ENCODE results near the gene KLHL1.

KLHL1 gene

GRCh38 chr13:69904784-69905183 lies 203.5 kb downstream of the KLHL1 start:
- no peaks in the 10 kb centered on the region for H3K4me1 ChIP-seq (ENCODE audit: control extremely low read depth in 1 of 4, control insufficient read depth in 4 of 4, insufficient read depth in 4 of 4, low read length in 3 of 4)
- POLR2A ChIA-PET = no interaction called here
- no peak overlapping the region for H3K27ac ChIP-seq (ENCODE audit: insufficient read depth in 1 of 2, low read depth in 1 of 2, low read length in 2 of 2, poor library complexity in 1 of 2, severe bottlenecking in 2 of 2)
- no peak overlapping the region for H3K4me3 ChIP-seq (ENCODE audit: control insufficient read depth in 1 of 7, extremely low read depth in 1 of 7, insufficient read depth in 4 of 7, low read depth in 2 of 7, low read length in 6 of 7)
- no peaks in the 10 kb centered on the region for H3K27me3 ChIP-seq (replicated peaks in 2 of 5; ENCODE audit: control insufficient read depth in 4 of 5, insufficient read depth in 5 of 5, low read length in 4 of 5)
- no peaks in the 10 kb centered on the region for H3K36me3 ChIP-seq (ENCODE audit: control insufficient read depth in 4 of 4, insufficient read depth in 4 of 4, low read length in 3 of 4)
- CTCF ChIA-PET = no interaction called here
- H3K9me3 ChIP-seq (ENCODE audit: control extremely low read depth in 1 of 5, control insufficient read depth in 4 of 5, insufficient read depth in 2 of 5, low read depth in 1 of 5, low read length in 4 of 5) = no peaks in the 10 kb centered on the region
- no peak for DNase-seq

- CTCF ChIA-PET = interaction anchor here (1.0 kb wide), 1 partner anchor 20 kb away, joined by 3 read pairs; no protein-coding TSS in a partner anchor
- 39% methylated on average over 2 of the region's 2 CpGs for WGBS (ENCODE audit: insufficient coverage)
- Histone ChIP-seq H3K9me3 (ENCODE audit: control extremely low read depth in 1 of 5, control insufficient read depth in 4 of 5, insufficient read depth in 2 of 5, low read depth in 1 of 5, low read length in 4 of 5) (no peaks in the 10 kb centered on the region), H3K4me1 (ENCODE audit: control extremely low read depth in 1 of 4, control insufficient read depth in 4 of 4, insufficient read depth in 4 of 4, low read length in 3 of 4) (no peaks in the 10 kb centered on the region), H3K36me3 (ENCODE audit: control insufficient read depth in 4 of 4, insufficient read depth in 4 of 4, low read length in 3 of 4) (no peaks in the 10 kb centered on the region), H3K27ac (ENCODE audit: insufficient read depth in 1 of 2, low read depth in 1 of 2, low read length in 2 of 2, poor library complexity in 1 of 2, severe bottlenecking in 2 of 2) (no peak overlapping the region), H3K4me3 (ENCODE audit: control insufficient read depth in 1 of 7, extremely low read depth in 1 of 7, insufficient read depth in 4 of 7, low read depth in 2 of 7, low read length in 6 of 7) (no peak overlapping the region), H3K27me3 (replicated peaks in 2 of 5; ENCODE audit: control insufficient read depth in 4 of 5, insufficient read depth in 5 of 5, low read length in 4 of 5) (no peaks in the 10 kb centered on the region)
- POLR2A ChIA-PET = no interaction called here
- DNase-seq = peak; percentile 1 to 14 (median 1)
These were observed 205.2 kb downstream of the KLHL1 start for GRCh38 chr13:69903081-69903480.

DNA sequence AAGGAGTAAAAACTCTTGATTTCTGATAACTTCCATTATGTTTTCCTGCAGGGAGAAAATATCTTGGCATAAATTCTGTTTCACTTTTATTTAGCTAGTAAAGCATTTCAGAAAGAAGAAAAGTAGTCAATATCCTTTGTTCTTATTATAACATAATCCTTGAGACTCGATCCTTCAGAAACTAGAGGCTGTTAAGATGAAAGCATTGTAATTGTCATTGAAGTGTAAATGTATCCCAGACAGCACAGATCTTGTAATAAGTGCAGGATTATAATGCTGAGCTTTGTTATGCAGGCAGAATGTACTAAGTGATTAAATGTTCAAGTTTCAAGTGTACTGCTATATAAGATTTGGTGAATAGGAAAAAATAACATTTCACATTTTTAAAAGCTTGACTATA lies 225.8 kb downstream of the KLHL1 start:
- no CpG with 5 or more reads among the region's 1 CpG for WGBS (ENCODE audit: insufficient coverage)

DNA sequence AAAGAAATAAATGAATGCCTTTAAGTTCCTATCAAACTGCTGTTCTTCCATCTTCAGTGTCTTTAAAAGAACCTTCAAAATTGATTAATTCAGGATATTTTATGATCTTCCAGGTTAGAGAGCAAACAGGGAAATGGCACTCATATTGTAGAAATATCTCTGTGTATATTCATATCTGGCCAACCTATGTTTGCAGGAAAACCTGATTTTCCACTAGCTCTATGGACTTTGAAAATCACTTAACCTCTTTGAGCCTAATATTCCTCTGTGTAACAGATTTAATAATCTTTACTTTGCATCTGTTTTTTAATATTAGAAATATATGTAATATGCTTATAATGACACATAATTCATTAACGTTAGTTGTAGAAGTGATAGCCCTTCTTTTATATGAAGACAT lies 228.3 kb downstream of the KLHL1 start:
- Histone ChIP-seq H3K4me1 (ENCODE audit: control extremely low read depth in 1 of 4, control insufficient read depth in 4 of 4, insufficient read depth in 4 of 4, low read length in 3 of 4) (no peaks in the 10 kb centered on the region), H3K9me3 (ENCODE audit: control extremely low read depth in 1 of 5, control insufficient read depth in 4 of 5, insufficient read depth in 2 of 5, low read depth in 1 of 5, low read length in 4 of 5) (no peaks in the 10 kb centered on the region), H3K4me3 (ENCODE audit: control insufficient read depth in 1 of 7, extremely low read depth in 1 of 7, insufficient read depth in 4 of 7, low read depth in 2 of 7, low read length in 6 of 7) (no peak overlapping the region), H3K27ac (ENCODE audit: insufficient read depth in 1 of 2, low read depth in 1 of 2, low read length in 2 of 2, poor library complexity in 1 of 2, severe bottlenecking in 2 of 2) (no peak overlapping the region), H3K27me3 (replicated peaks in 2 of 5; ENCODE audit: control insufficient read depth in 4 of 5, insufficient read depth in 5 of 5, low read length in 4 of 5) (no peaks in the 10 kb centered on the region), H3K36me3 (ENCODE audit: control insufficient read depth in 4 of 4, insufficient read depth in 4 of 4, low read length in 3 of 4) (no peaks in the 10 kb centered on the region)
- ChIA-PET CTCF (no interaction called here), POLR2A (no interaction called here)
- DNase-seq = no peak
- no CpG with 5 or more reads among the region's 1 CpG for WGBS (ENCODE audit: insufficient coverage)

More for the DNA sequence above, 225.8 kb downstream of the KLHL1 start:
- no peaks in the 10 kb centered on the region for H3K9me3 ChIP-seq (ENCODE audit: control extremely low read depth in 1 of 5, control insufficient read depth in 4 of 5, insufficient read depth in 2 of 5, low read depth in 1 of 5, low read length in 4 of 5)
- no peaks in the 10 kb centered on the region for H3K27me3 ChIP-seq (replicated peaks in 2 of 5; ENCODE audit: control insufficient read depth in 4 of 5, insufficient read depth in 5 of 5, low read length in 4 of 5)
- POLR2A ChIA-PET = interaction anchor here (0.5 kb wide), 1 partner anchor 99 kb away, joined by 7 read pairs; no protein-coding TSS in a partner anchor
- H3K27ac ChIP-seq (ENCODE audit: insufficient read depth in 1 of 2, low read depth in 1 of 2, low read length in 2 of 2, poor library complexity in 1 of 2, severe bottlenecking in 2 of 2) = no peak overlapping the region
- no peaks in the 10 kb centered on the region for H3K36me3 ChIP-seq (ENCODE audit: control insufficient read depth in 4 of 4, insufficient read depth in 4 of 4, low read length in 3 of 4)
- CTCF ChIA-PET = no interaction called here
- no peaks in the 10 kb centered on the region for H3K4me1 ChIP-seq (ENCODE audit: control extremely low read depth in 1 of 4, control insufficient read depth in 4 of 4, insufficient read depth in 4 of 4, low read length in 3 of 4)
- no peak overlapping the region for H3K4me3 ChIP-seq (ENCODE audit: control insufficient read depth in 1 of 7, extremely low read depth in 1 of 7, insufficient read depth in 4 of 7, low read depth in 2 of 7, low read length in 6 of 7)
- no peak for DNase-seq

DNA sequence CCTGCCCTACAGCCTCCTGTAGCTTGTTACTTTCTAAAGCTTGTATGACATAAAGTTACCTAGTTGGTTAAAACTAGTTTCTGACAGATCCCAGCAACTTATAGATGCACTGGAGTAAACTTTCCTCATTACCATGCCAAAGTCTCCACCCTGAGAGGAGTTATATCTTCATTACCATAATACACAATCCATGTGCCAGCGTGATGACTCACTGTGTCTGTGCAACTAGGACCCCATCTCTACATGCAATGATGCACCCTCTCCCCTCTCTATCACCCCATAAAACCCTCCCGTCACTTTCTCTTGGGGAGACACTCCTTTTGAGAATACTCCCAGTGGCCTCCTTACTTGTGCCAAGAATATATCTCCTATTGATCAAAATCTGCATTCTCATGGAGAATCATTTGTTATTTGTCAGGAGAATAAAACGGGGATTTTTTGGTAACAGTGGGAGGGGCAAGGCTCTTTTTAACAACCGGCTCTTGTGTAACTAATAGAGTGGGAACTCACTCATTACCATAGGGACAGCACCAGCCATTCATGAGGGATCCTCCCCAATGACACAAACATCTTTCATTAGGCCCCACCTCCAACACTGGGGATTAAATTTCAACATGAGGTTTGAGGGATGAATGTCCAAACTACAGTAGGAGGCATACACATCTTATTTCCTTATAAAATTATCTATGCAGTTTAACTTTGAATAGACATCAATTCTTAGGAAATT lies 235.8 kb downstream of the KLHL1 start:
- no peaks in the 10 kb centered on the region for H3K36me3 ChIP-seq (ENCODE audit: control insufficient read depth in 4 of 4, insufficient read depth in 4 of 4, low read length in 3 of 4)
- no peaks in the 10 kb centered on the region for H3K27me3 ChIP-seq (replicated peaks in 2 of 5; ENCODE audit: control insufficient read depth in 4 of 5, insufficient read depth in 5 of 5, low read length in 4 of 5)
- ChIA-PET POLR2A (no interaction called here), CTCF (no interaction called here)
- WGBS (ENCODE audit: insufficient coverage) = 91% methylated on average over 3 of the region's 4 CpGs
- no peak overlapping the region for H3K27ac ChIP-seq (ENCODE audit: insufficient read depth in 1 of 2, low read depth in 1 of 2, low read length in 2 of 2, poor library complexity in 1 of 2, severe bottlenecking in 2 of 2)
- no peaks in the 10 kb centered on the region for H3K4me1 ChIP-seq (ENCODE audit: control extremely low read depth in 1 of 4, control insufficient read depth in 4 of 4, insufficient read depth in 4 of 4, low read length in 3 of 4)
- H3K4me3 ChIP-seq (ENCODE audit: control insufficient read depth in 1 of 7, extremely low read depth in 1 of 7, insufficient read depth in 4 of 7, low read depth in 2 of 7, low read length in 6 of 7) = no peak overlapping the region
- DNase-seq = no peak
- H3K9me3 ChIP-seq (ENCODE audit: control extremely low read depth in 1 of 5, control insufficient read depth in 4 of 5, insufficient read depth in 2 of 5, low read depth in 1 of 5, low read length in 4 of 5) = no peaks in the 10 kb centered on the region

- ChIA-PET CTCF (no interaction called here), POLR2A (no interaction called here)
- no peak overlapping the region for H3K27ac ChIP-seq (ENCODE audit: insufficient read depth in 1 of 2, low read depth in 1 of 2, low read length in 2 of 2, poor library complexity in 1 of 2, severe bottlenecking in 2 of 2)
- no peak for DNase-seq
- no peaks in the 10 kb centered on the region for H3K27me3 ChIP-seq (replicated peaks in 2 of 5; ENCODE audit: control insufficient read depth in 4 of 5, insufficient read depth in 5 of 5, low read length in 4 of 5)
- no peaks in the 10 kb centered on the region for H3K36me3 ChIP-seq (ENCODE audit: control insufficient read depth in 4 of 4, insufficient read depth in 4 of 4, low read length in 3 of 4)
- H3K4me1 ChIP-seq (ENCODE audit: control extremely low read depth in 1 of 4, control insufficient read depth in 4 of 4, insufficient read depth in 4 of 4, low read length in 3 of 4) = no peaks in the 10 kb centered on the region
- no CpG with 5 or more reads among the region's 4 CpGs for WGBS (ENCODE audit: insufficient coverage)
- H3K9me3 ChIP-seq (ENCODE audit: control extremely low read depth in 1 of 5, control insufficient read depth in 4 of 5, insufficient read depth in 2 of 5, low read depth in 1 of 5, low read length in 4 of 5) = no peaks in the 10 kb centered on the region
- no peak overlapping the region for H3K4me3 ChIP-seq (ENCODE audit: control insufficient read depth in 1 of 7, extremely low read depth in 1 of 7, insufficient read depth in 4 of 7, low read depth in 2 of 7, low read length in 6 of 7)
These were observed 241.7 kb downstream of the KLHL1 start for GRCh38 chr13:69866555-69866954.

DNA sequence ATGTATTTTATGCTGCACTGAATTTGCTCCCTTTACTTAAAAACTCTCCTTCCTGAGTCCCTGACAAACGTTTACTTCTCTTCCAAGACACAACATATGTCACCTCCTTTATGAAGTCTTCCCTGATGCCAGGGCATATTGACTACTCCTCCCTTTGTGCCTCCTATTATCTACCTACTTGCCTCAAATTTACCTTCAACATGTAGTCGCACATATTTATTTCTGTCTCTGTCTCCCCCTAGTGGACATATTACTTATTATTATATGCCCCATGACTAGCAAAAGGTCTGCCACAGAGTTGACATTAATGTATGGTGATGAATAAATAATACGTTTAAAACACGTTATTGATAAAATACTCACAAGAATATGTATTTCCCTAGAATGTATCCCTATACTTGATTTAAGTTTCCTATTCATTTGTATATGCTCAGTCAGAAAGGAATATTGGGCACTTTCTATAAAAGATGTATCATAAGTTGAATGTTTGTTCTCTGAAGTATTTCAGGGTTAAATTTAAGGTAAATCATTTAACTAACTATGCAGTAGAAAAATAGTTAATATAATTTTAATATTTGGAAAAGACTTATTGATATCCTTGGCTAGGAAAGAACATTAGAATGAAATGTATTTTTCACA lies 250.9 kb downstream of the KLHL1 start:
- ChIA-PET CTCF (no interaction called here), POLR2A (no interaction called here)
- H3K4me3 ChIP-seq (ENCODE audit: control insufficient read depth in 1 of 7, extremely low read depth in 1 of 7, insufficient read depth in 4 of 7, low read depth in 2 of 7, low read length in 6 of 7) = no peak overlapping the region
- H3K9me3 ChIP-seq (ENCODE audit: control extremely low read depth in 1 of 5, control insufficient read depth in 4 of 5, insufficient read depth in 2 of 5, low read depth in 1 of 5, low read length in 4 of 5) = no peaks in the 10 kb centered on the region
- 0% methylated on average over 1 of the region's 4 CpGs for WGBS (ENCODE audit: insufficient coverage)
- no peaks in the 10 kb centered on the region for H3K36me3 ChIP-seq (ENCODE audit: control insufficient read depth in 4 of 4, insufficient read depth in 4 of 4, low read length in 3 of 4)
- H3K27me3 ChIP-seq (replicated peaks in 2 of 5; ENCODE audit: control insufficient read depth in 4 of 5, insufficient read depth in 5 of 5, low read length in 4 of 5) = no peaks in the 10 kb centered on the region
- peak; percentile 26 to 70 (median 56) for DNase-seq
- no peaks in the 10 kb centered on the region for H3K4me1 ChIP-seq (ENCODE audit: control extremely low read depth in 1 of 4, control insufficient read depth in 4 of 4, insufficient read depth in 4 of 4, low read length in 3 of 4)
- H3K27ac ChIP-seq (ENCODE audit: insufficient read depth in 1 of 2, low read depth in 1 of 2, low read length in 2 of 2, poor library complexity in 1 of 2, severe bottlenecking in 2 of 2) = no peak overlapping the region

Data from common myeloid progenitor, CD34-positive (primary cell).